Measurements from ENCODE around the gene DIPK1A.

DNA sequence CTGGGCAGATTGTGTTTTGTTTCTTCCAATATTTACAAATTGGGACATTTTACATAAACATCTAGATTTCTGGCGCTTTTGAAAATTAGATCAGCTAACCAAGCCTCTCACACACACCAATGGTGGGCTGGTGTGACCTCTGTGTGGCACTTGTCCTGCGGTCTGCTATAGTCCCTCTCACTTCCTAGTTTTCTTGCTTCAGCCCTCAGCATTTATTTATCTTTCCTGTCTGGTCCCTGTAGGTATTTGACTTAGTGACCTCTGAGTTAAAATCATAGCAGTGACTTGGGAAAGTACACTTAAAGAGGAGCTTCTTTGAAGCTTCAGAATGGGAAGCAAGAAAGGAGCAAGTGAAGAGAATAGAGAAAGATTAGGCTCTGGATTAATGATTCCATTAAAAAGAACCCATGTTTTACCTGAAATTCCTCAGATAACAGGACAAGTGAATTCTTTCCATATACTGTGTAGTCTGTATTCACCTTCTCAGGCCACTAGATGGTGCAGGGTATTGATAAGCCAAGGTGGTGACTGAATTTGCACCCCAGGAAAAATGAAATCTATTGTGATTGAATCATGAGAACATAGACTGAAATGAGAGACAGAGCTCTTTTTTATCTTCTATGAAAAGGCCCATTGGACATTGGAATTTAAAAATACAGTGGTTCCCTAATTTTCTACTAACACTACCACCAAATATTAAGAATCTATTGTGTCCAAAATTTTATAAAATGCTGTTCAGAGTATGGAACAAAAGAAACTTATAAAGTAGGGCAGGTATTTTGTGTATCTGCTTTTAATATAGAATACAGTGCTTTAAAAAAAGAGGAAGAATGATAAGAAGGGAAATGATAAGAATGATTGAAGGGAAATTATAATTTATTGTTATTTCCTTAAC, 7.1 kb upstream of the DIPK1A start:
- TF ChIP-seq GATA3 (IDR thresholded peaks at IDR 0.05; ENCODE audit: low read depth, low read length) (no peak), GATA2 (IDR thresholded peaks at IDR 0.05; ENCODE audit: low read depth, low read length) (no peak)
